Endothelial cell of umbilical vein (primary cell): ENCODE data around the gene SFRP2. TPM values are rescaled to one million over a fixed set of nuclear protein-coding genes. Genes with fewer than 3 reads are reported as not detected.

ENCODE experiments used
- BruUV-seq: library from RNA; stranded (reverse); fragments of 400-500 nt; replicated peaks from 2 replicates; lab custom pipeline; 2021; lab: Mats Ljungman, UMichigan
- CTCF ChIA-PET: fragments of 300-600, 350-600 bp; sonication (Branson Sonifier 250); formaldehyde crosslinking; loops from one replicate; lab custom pipeline; 2021; ENCODE audit warnings: antibody characterized with exemption, inconsistent platforms; lab: Charles Lee
- POLR2A ChIA-PET: fragments of 300-600, 350-600 bp; sonication (Branson Sonifier 250); formaldehyde crosslinking; loops from one replicate; lab custom pipeline; 2021; ENCODE audit warnings: antibody characterized with exemption, inconsistent platforms; lab: Charles Lee
- DNase-seq: peaks from one replicate; pipeline ENCODE4 v3.0.0-alpha.2; 2011; ENCODE audit warnings: low read depth, low spot score
- FAIRE-seq: peaks from 2 replicates; lab custom pipeline; 2011; peaks lifted over from hg19 to GRCh38; lab: Jason Lieb, UNC
- H2AFZ ChIP-seq: 2 replicates; pipeline ENCODE4 v1.6.0; 2012; ENCODE audit warnings: low read depth, low read length, control low read depth, inconsistent platforms
- H3K27ac ChIP-seq: 2 replicates; pipeline ENCODE4 v1.5.1; 2011; ENCODE audit warnings: low read depth, mild to moderate bottlenecking, control low read depth, low read length, moderate library complexity; ENCODE audit not compliant: insufficient read depth
- H3K27me3 ChIP-seq, 2 experiments: 2 replicates each; pipeline versions ENCODE4 v1.6.0 to v1.6.1; 2011; ENCODE audit warnings: low read length in 2 of 2, mixed read lengths in 1 of 2; ENCODE audit not compliant: control insufficient read depth in 2 of 2, insufficient read depth in 2 of 2
- H3K36me3 ChIP-seq, 2 experiments: 2 replicates in 1 of 2; 3 replicates in 1 of 2; pipeline ENCODE4 v1.5.1; 2011; ENCODE audit warnings: low read length in 2 of 2, mild to moderate bottlenecking in 1 of 2, moderate library complexity in 1 of 2; ENCODE audit not compliant: control insufficient read depth in 2 of 2, insufficient read depth in 2 of 2; ENCODE audit errors: extremely low read depth in 1 of 2
- H3K4me1 ChIP-seq: 3 replicates; pipeline ENCODE4 v1.5.1; 2011; ENCODE audit warnings: mild to moderate bottlenecking, low read length; ENCODE audit not compliant: control insufficient read depth, insufficient read depth; ENCODE audit errors: extremely low read depth
- H3K4me2 ChIP-seq: 2 replicates; pipeline ENCODE4 v1.6.1; 2011; ENCODE audit warnings: low read length, control low read depth, mixed read lengths; ENCODE audit not compliant: insufficient read depth
- H3K4me3 ChIP-seq, 3 experiments: fragments of 200-600 bp in 1 of 3; sonication (generic), shearing (Covaris generic) in 1 of 3; replicated peaks in 1 of 3; 2 replicates each; pipeline ENCODE4 v1.5.1; 2011 to 2016; ENCODE audit warnings: control low read depth in 3 of 3, low read length in 3 of 3, mild to moderate bottlenecking in 2 of 3, inconsistent platforms in 1 of 3, low read depth in 1 of 3, moderate library complexity in 1 of 3; ENCODE audit not compliant: insufficient read depth in 1 of 3
- H3K79me2 ChIP-seq: 2 replicates; pipeline ENCODE4 v1.6.0; 2012; ENCODE audit warnings: low read length, inconsistent platforms; ENCODE audit not compliant: control insufficient read depth, insufficient read depth
- H3K9ac ChIP-seq: replicated peaks from 2 replicates; pipeline ENCODE3; 2011; ENCODE audit warnings: low read length, control low read depth; ENCODE audit not compliant: insufficient read depth; ENCODE audit errors: extremely low read depth
- H3K9me1 ChIP-seq: replicated peaks from 3 replicates; pipeline ENCODE4 v1.6.0; 2011; ENCODE audit warnings: mild to moderate bottlenecking, low read length; ENCODE audit not compliant: control insufficient read depth, insufficient read depth; ENCODE audit errors: extremely low read depth
- H3K9me3 ChIP-seq: replicated peaks from 2 replicates; pipeline ENCODE4 v1.5.1; 2012; ENCODE audit warnings: low read length, inconsistent platforms; ENCODE audit not compliant: control insufficient read depth, insufficient read depth
- H4K20me1 ChIP-seq: replicated peaks from 2 replicates; pipeline ENCODE3; 2011; ENCODE audit warnings: mild to moderate bottlenecking, low read length; ENCODE audit not compliant: control insufficient read depth, insufficient read depth; ENCODE audit errors: extremely low read depth
- CTCF ChIP-seq, 2 donors: IDR thresholded peaks; 1 replicate in 1 of 2; 2 replicates in 1 of 2; pipeline ENCODE4 v1.5.1; 2011; ENCODE audit warnings: low read length in 2 of 2, mild to moderate bottlenecking in 2 of 2, moderate library complexity in 2 of 2, control low read depth in 1 of 2, inconsistent platforms in 1 of 2, low read depth in 1 of 2; ENCODE audit not compliant: insufficient read depth in 1 of 2; ENCODE audit errors: extremely low read depth in 1 of 2
- EZH2 ChIP-seq: IDR thresholded peaks from 2 replicates; pipeline ENCODE4 v1.6.1; 2012; ENCODE audit warnings: borderline replicate concordance, low read depth, mild to moderate bottlenecking, moderate library complexity, low read length, inconsistent platforms; ENCODE audit not compliant: severe bottlenecking
- FOS ChIP-seq: IDR thresholded peaks from 2 replicates; pipeline ENCODE4 v1.6.1; 2011; ENCODE audit warnings: mild to moderate bottlenecking, low read length, moderate library complexity, borderline replicate concordance; ENCODE audit not compliant: insufficient read depth
- GATA2 ChIP-seq: IDR thresholded peaks from 2 replicates; pipeline ENCODE4 v1.7.0; 2011; ENCODE audit warnings: low read depth, mild to moderate bottlenecking, moderate library complexity, mixed read lengths, low read length; ENCODE audit not compliant: insufficient read length, insufficient read depth
- JUN ChIP-seq: IDR thresholded peaks from 2 replicates; pipeline ENCODE4 v1.6.1; 2011; ENCODE audit warnings: borderline replicate concordance, low read depth; ENCODE audit not compliant: insufficient read length, insufficient read depth
- MAX ChIP-seq: IDR thresholded peaks from 2 replicates; pipeline ENCODE4 v1.6.1; 2011; ENCODE audit not compliant: insufficient read depth, insufficient read length
- MYC ChIP-seq: IDR thresholded peaks from one replicate; pipeline ENCODE4 v1.6.1; 2011; ENCODE audit warnings: mild to moderate bottlenecking, low read depth, low read length
- POLR2A ChIP-seq: IDR thresholded peaks from 2 replicates; pipeline ENCODE4 v1.6.1; 2012; ENCODE audit warnings: low read depth, mild to moderate bottlenecking, control low read depth, low read length
- POLR2AphosphoS5 ChIP-seq: IDR thresholded peaks from 2 replicates; pipeline ENCODE4 v1.6.1; 2012; ENCODE audit warnings: low read depth, mild to moderate bottlenecking, control low read depth, low read length, moderate library complexity; ENCODE audit not compliant: insufficient read depth
- dilution Hi-C: fragments of 300-500 bp; cut with MboI; formaldehyde crosslinking; loops from one replicate; pipeline ENCODE4 v1.15.0; 2019; ENCODE audit warnings: low sequenced_read_pairs; ENCODE audit not compliant: extremely low pct_ligation_motif_present
- intact Hi-C: fragments of 100-400 bp; cut with micrococcal nuclease; formaldehyde crosslinking; loops from one replicate; pipeline ENCODE4 v1.10.0; 2022
- polyA plus RNA-seq, 4 experiments: library from polyadenylated mRNA; depleted of rRNA in 3 of 4; stranded (reverse) in 3 of 4; unstranded in 1 of 4; fragments of >200 nt; gene quantifications; 2 replicates each; pipeline versions ENCODE4 v1.2.1 to v1.2.3, GENCODE V29; 2011 to 2012; ENCODE audit warnings: missing spikeins in 1 of 4
- total RNA-seq: library from RNA; stranded (reverse); gene quantifications from 2 replicates; pipeline ENCODE4 v1.2.3, GENCODE V29; 2021

SFRP2 gene
- total and polyA plus RNA-seq, 2 donors (not counting 3 experiments of a cell fraction or from before 2014, with no cell fraction given), result 0.04 TPM; not detected in 1

GRCh38 chr4:153790962-153791551, 2.2 kb upstream of the SFRP2 start:
- H3K4me1 ChIP-seq, result peaks cover 12% of the 10 kb centered on the region
- dilution Hi-C loops, result no loop called here
- H3K9me3 ChIP-seq, result no peaks in the 10 kb centered on the region
- TF ChIP-seq GATA2 (no peak), EZH2 (no peak), MAX (no peak), MYC (no peak), POLR2AphosphoS5 (no peak), POLR2A (no peak), JUN (no peak), FOS (no peak), CTCF (IDR thresholded peaks at IDR 0.05; ENCODE audit: extremely low read depth in 1 of 2, insufficient read depth in 1 of 2, low read depth in 1 of 2, low read length in 2 of 2) (no peak)
- peaks cover 73 to 94% of the 10 kb centered on the region in 2 experiments for H3K27me3 ChIP-seq
- no peak overlapping the region for H3K4me2 ChIP-seq
- no peaks in the 10 kb centered on the region for H4K20me1 ChIP-seq
- BruUV-seq, result no TSS peak
- no peaks in the 10 kb centered on the region for H3K79me2 ChIP-seq
- peak overlapping the region; percentile 41 for H2AFZ ChIP-seq
- H3K4me3 ChIP-seq, result no peak overlapping the region
- no peak overlapping the region for H3K9ac ChIP-seq
- H3K36me3 ChIP-seq, result no peaks in the 10 kb centered on the region
- no peak for DNase-seq
- H3K27ac ChIP-seq, result no peak overlapping the region
- ChIA-PET CTCF (interaction anchor here (0.9 to 1.5 kb wide), 3 partner anchors 10 to 715 kb away, joined by 3 to 6 read pairs (median 4); no protein-coding TSS in a partner anchor), POLR2A (no interaction called here)
- H3K9me1 ChIP-seq, result no peaks in the 10 kb centered on the region
- intact Hi-C loops, result no loop called here
- FAIRE-seq, result no peak
